ENCODE data around the gene FOXP1. TPM values are rescaled to one million over a fixed set of nuclear protein-coding genes. Genes with fewer than 3 reads are reported as not detected.

FOXP1 gene
- total and polyA plus RNA-seq, 2 of the 8 experiments (the other 6 are each of a cell fraction or from before 2014, with no cell fraction given) = 13.9 to 25.4 TPM

- ChIA-PET CTCF (ENCODE audit: partially characterized antibody) (no interaction called here), POLR2A (ENCODE audit: partially characterized antibody) (interaction anchor here (0.6 to 0.9 kb wide), 2 partner anchors 9 to 998 kb away, joined by 4 read pairs; no protein-coding TSS in a partner anchor)
- FAIRE-seq (no peak), DNase-seq (ENCODE audit: low read depth in 1 of 2, low spot score in 2 of 2) (no peak)
- H4K5ac ChIP-seq (ENCODE audit: insufficient read length, low read depth, low read length) = no peak overlapping the region
- no peaks in the 10 kb centered on the region for H4K20me1 ChIP-seq (replicated peaks in 1 of 2; ENCODE audit: control insufficient read depth in 1 of 2, insufficient read depth in 2 of 2, low read length in 2 of 2)
- H2BK15ac ChIP-seq (ENCODE audit: low read length) = no peak overlapping the region
- H3K56ac ChIP-seq (replicated peaks; ENCODE audit: insufficient read length, low read depth, low read length) = no peak overlapping the region
- H2BK20ac ChIP-seq (ENCODE audit: low read length) = no peak overlapping the region
- no peaks in the 10 kb centered on the region for H3K23me2 ChIP-seq (ENCODE audit: low read depth, low read length)
- no peak overlapping the region for H2BK12ac ChIP-seq (ENCODE audit: low read depth, low read length)
- H3K79me1 ChIP-seq (ENCODE audit: low read depth, low read length) = peaks cover 2% of the 10 kb centered on the region; the same call in 1 of the 2 replicates
- no peak overlapping the region for H3K4me3 ChIP-seq (ENCODE audit: extremely low read depth in 1 of 4, insufficient read depth in 2 of 4, low read depth in 3 of 4, low read length in 4 of 4)
- no peak overlapping the region for H2AK5ac ChIP-seq (ENCODE audit: low read depth, low read length)
- H3K36me3 ChIP-seq (ENCODE audit: control insufficient read depth in 2 of 4, insufficient read depth in 4 of 4, low read length in 3 of 4) = peaks cover 0 to under 1% (median 0%) of the 10 kb centered on the region in 4 experiments; a peak in 1 of 8 replicates
- H2AFZ ChIP-seq (ENCODE audit: low read length) = no peak overlapping the region
- no peak overlapping the region for H2BK120ac ChIP-seq (replicated peaks; ENCODE audit: low read depth, low read length)
- no peak overlapping the region for H3K9ac ChIP-seq (replicated peaks in 1 of 4; ENCODE audit: extremely low read depth in 1 of 4, low read depth in 3 of 4, low read length in 3 of 4)
- H3K79me2 ChIP-seq (ENCODE audit: control insufficient read depth in 1 of 2, insufficient read depth in 2 of 2, low read length in 2 of 2) = no peaks in the 10 kb centered on the region
- WGBS, 2 experiments (ENCODE audit: extremely low coverage in 1 of 2, insufficient coverage in 1 of 2, insufficient read length in 1 of 2, insufficient replicate concordance in 2 of 2, low coverage in 1 of 2, low lambda C conversion rate in 2 of 2, missing lambda C conversion rate in 1 of 2) = 93% methylated on average over 1 of the region's 1 CpG; no CpG with 5 or more reads in 1 of the 2 experiments
- H4K91ac ChIP-seq (replicated peaks; ENCODE audit: insufficient read length, low read length) = no peak overlapping the region
- no peaks in the 10 kb centered on the region; a peak in 2 of 7 replicates for H3K4me1 ChIP-seq (replicated peaks in 1 of 4; ENCODE audit: control insufficient read depth in 3 of 4, insufficient read depth in 4 of 4, low read length in 3 of 4)
- H3K18ac ChIP-seq (ENCODE audit: extremely low read depth, low read length) = no peak overlapping the region
- TF ChIP-seq RAD21 (IDR thresholded peaks at IDR 0.05 in 1 of 2, conservative IDR thresholded peaks at IDR 0.05 in 1 of 2; ENCODE audit: low read depth in 2 of 2, low read length in 2 of 2) (no peak), YY1 (IDR thresholded peaks at IDR 0.05; ENCODE audit: low read depth, low read length) (no peak), SIN3A (conservative IDR thresholded peaks at IDR 0.05 in 1 of 2, IDR thresholded peaks at IDR 0.05 in 1 of 2; ENCODE audit: low read depth in 1 of 2, low read length in 2 of 2) (no peak), BCL11A (IDR thresholded peaks at IDR 0.05; ENCODE audit: low read depth in 2 of 2, low read length in 2 of 2) (no peak), TAF1 (IDR thresholded peaks at IDR 0.05; ENCODE audit: low read depth, low read length) (no peak), CHD2 (IDR thresholded peaks at IDR 0.05; ENCODE audit: low read length) (no peak), MAFK (IDR thresholded peaks at IDR 0.05; ENCODE audit: low read depth, low read length) (no peak), PHF8 (conservative IDR thresholded peaks at IDR 0.05; ENCODE audit: low read depth, low read length) (no peak), ATF3 (IDR thresholded peaks at IDR 0.05; ENCODE audit: insufficient read depth, low read depth, low read length) (no peak), SP2 (IDR thresholded peaks at IDR 0.05; ENCODE audit: low read length) (no peak), GTF2F1 (IDR thresholded peaks at IDR 0.05; ENCODE audit: borderline replicate concordance, low read depth, low read length) (no peak), CTBP2 (IDR thresholded peaks at IDR 0.05; ENCODE audit: borderline replicate concordance, insufficient read depth, insufficient read length, low read length) (no peak)
- TF ChIP-seq, protein P1, sequence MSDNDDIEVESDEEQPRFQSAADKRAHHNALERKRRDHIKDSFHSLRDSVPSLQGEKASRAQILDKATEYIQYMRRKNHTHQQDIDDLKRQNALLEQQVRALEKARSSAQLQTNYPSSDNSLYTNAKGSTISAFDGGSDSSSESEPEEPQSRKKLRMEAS (IDR thresholded peaks at IDR 0.05) = no peak
- H3K27ac ChIP-seq (ENCODE audit: low read depth, low read length) = no peak overlapping the region
- H3K23ac ChIP-seq (ENCODE audit: insufficient read length) = no peak overlapping the region
- no peak overlapping the region for H3K4ac ChIP-seq (replicated peaks; ENCODE audit: insufficient read length, low read depth, low read length)
- H3K14ac ChIP-seq (ENCODE audit: insufficient read length) = no peak overlapping the region
- no peak overlapping the region for H3K4me2 ChIP-seq (ENCODE audit: insufficient read depth in 1 of 2, low read depth in 2 of 2, low read length in 2 of 2)
- no peak overlapping the region for H4K8ac ChIP-seq (ENCODE audit: extremely low read depth, insufficient read depth, low read length)
- no peak overlapping the region for H2BK5ac ChIP-seq (ENCODE audit: low read depth, low read length)
- H3K27me3 ChIP-seq (replicated peaks in 1 of 4; ENCODE audit: control insufficient read depth in 3 of 4, extremely low read depth in 1 of 4, insufficient read depth in 3 of 4, low read length in 3 of 4) = no peaks in the 10 kb centered on the region
- H3K9me3 ChIP-seq (ENCODE audit: insufficient read depth in 2 of 2, low read depth in 1 of 2, low read length in 1 of 2) = peaks cover under 1 to 3% of the 10 kb centered on the region in 2 experiments; a peak in 1 of 4 replicates
Observed at GRCh38 chr3:71485896-71486295, 97.6 kb downstream of the FOXP1 start.

Measured in H1 (cell line).